Right lobe of liver (tissue), 4 donors: ENCODE measurements around the gene IMPDH1.

Source experiments
- CTCF ChIP-seq, 4 donors: fragments of 200-600 bp in 3 of 4; fragments of 450-650 bp in 1 of 4; IDR thresholded peaks; one replicate each; pipeline versions ENCODE4 v1.5.1 to v1.8.0; 2016 to 2022; ENCODE audit warnings: antibody characterized with exemption in 4 of 4, mild to moderate bottlenecking in 2 of 4
- POLR2A ChIP-seq: fragments of 450-650 bp; IDR thresholded peaks from one replicate; pipeline ENCODE4 v1.6.1; 2017; ENCODE audit warnings: antibody characterized with exemption, mild to moderate bottlenecking
- donor health status: DM: no; HTN: no; CAD: no.
- donor health status: DM: no; HTN: no; CAD: no.
- donor health status: DM: no; HTN: yes; CAD: no.

GRCh38 chr7:128378637-128379036 is 31.1 kb downstream of the IMPDH1 start:
- TF ChIP-seq CTCF (IDR thresholded peaks at IDR 0.05) (no peak), POLR2A (no peak)
